Liver (tissue), 9 donors: ENCODE data around the gene MT1A. TPM values are rescaled to one million over a fixed set of nuclear protein-coding genes. Genes with fewer than 3 reads are reported as not detected.

Experiments
- DNase-seq: peaks from one replicate; pipeline ENCODE4 v3.0.0-alpha.2; 2017; ENCODE audit warnings: low spot score
- H3K27ac ChIP-seq, 2 donors: one replicate each; pipeline ENCODE4 v1.7.0; 2013; ENCODE audit warnings: inconsistent platforms in 2 of 2, low read length in 2 of 2, control low read depth in 1 of 2, low read depth in 1 of 2, mild to moderate bottlenecking in 1 of 2
- H3K27me3 ChIP-seq, 4 donors: one replicate each; pipeline versions ENCODE4 v1.6.1 to v1.7.0; 2013; ENCODE audit warnings: low read length in 3 of 4, inconsistent platforms in 1 of 4, mild to moderate bottlenecking in 1 of 4, moderate library complexity in 1 of 4; ENCODE audit not compliant: control insufficient read depth in 4 of 4, insufficient read depth in 4 of 4
- H3K36me3 ChIP-seq, 4 donors: one replicate each; pipeline versions ENCODE4 v1.6.1 to v1.7.0; 2013; ENCODE audit warnings: low read length in 3 of 4, mild to moderate bottlenecking in 3 of 4, low read depth in 1 of 4, moderate library complexity in 1 of 4; ENCODE audit not compliant: control insufficient read depth in 4 of 4, insufficient read depth in 3 of 4
- H3K4me1 ChIP-seq, 4 donors: one replicate each; pipeline versions ENCODE4 v1.6.1 to v1.7.0; 2013; ENCODE audit warnings: low read length in 3 of 4, mild to moderate bottlenecking in 3 of 4, moderate library complexity in 1 of 4; ENCODE audit not compliant: control insufficient read depth in 4 of 4, insufficient read depth in 4 of 4
- H3K4me3 ChIP-seq, 3 donors: one replicate each; pipeline versions ENCODE4 v1.6.1 to v1.7.0; 2013; ENCODE audit warnings: low read length in 3 of 3, control low read depth in 1 of 3, low read depth in 1 of 3, mild to moderate bottlenecking in 1 of 3
- H3K9ac ChIP-seq, 2 donors: one replicate each; pipeline ENCODE4 v1.7.0; 2013; ENCODE audit warnings: low read length in 2 of 2, mild to moderate bottlenecking in 2 of 2, moderate library complexity in 2 of 2, control low read depth in 1 of 2, low read depth in 1 of 2
- H3K9me3 ChIP-seq, 4 donors: one replicate each; pipeline versions ENCODE4 v1.6.1 to v1.7.0; 2013; ENCODE audit warnings: low read length in 3 of 4; ENCODE audit not compliant: control insufficient read depth in 4 of 4
- EGR1 ChIP-seq, 2 donors: IDR thresholded peaks; 2 replicates each; pipeline ENCODE4 v1.6.1; 2016 to 2018; ENCODE audit warnings: antibody characterized with exemption in 2 of 2, low read depth in 2 of 2
- FOXA1 ChIP-seq: IDR thresholded peaks from 2 replicates; pipeline ENCODE4 v1.6.1; 2016; ENCODE audit warnings: antibody characterized with exemption
- FOXA2 ChIP-seq: IDR thresholded peaks from 2 replicates; pipeline ENCODE4 v1.6.1; 2016; ENCODE audit warnings: antibody characterized with exemption
- GABPA ChIP-seq, 2 donors: IDR thresholded peaks in 1 of 2; conservative IDR thresholded peaks in 1 of 2; 2 replicates each; pipeline ENCODE4 v1.6.1; 2016; ENCODE audit warnings: antibody characterized with exemption in 2 of 2, mild to moderate bottlenecking in 1 of 2, moderate library complexity in 1 of 2
- HNF4A ChIP-seq, 2 donors: conservative IDR thresholded peaks; 2 replicates each; pipeline ENCODE4 v1.6.1; 2016; ENCODE audit warnings: antibody characterized with exemption in 2 of 2, mild to moderate bottlenecking in 2 of 2
- HNF4G ChIP-seq: IDR thresholded peaks from 2 replicates; pipeline ENCODE4 v1.6.1; 2016; ENCODE audit warnings: antibody characterized with exemption
- JUND ChIP-seq, 2 donors: IDR thresholded peaks; 2 replicates each; pipeline ENCODE4 v1.6.1; 2016; ENCODE audit warnings: antibody characterized with exemption in 2 of 2
- NR2F2 ChIP-seq: IDR thresholded peaks from 2 replicates; pipeline ENCODE4 v1.6.1; 2016; ENCODE audit warnings: antibody characterized with exemption
- RAD21 ChIP-seq, 2 donors: IDR thresholded peaks; 2 replicates each; pipeline ENCODE4 v1.6.1; 2016; ENCODE audit warnings: antibody characterized with exemption in 2 of 2, mild to moderate bottlenecking in 2 of 2
- RXRA ChIP-seq, 2 donors: IDR thresholded peaks; 2 replicates each; pipeline ENCODE4 v1.6.1; 2017 to 2018; ENCODE audit warnings: antibody characterized with exemption in 2 of 2, mild to moderate bottlenecking in 1 of 2
- SP1 ChIP-seq: IDR thresholded peaks from 2 replicates; pipeline ENCODE4 v1.6.1; 2018; ENCODE audit warnings: antibody characterized with exemption, mild to moderate bottlenecking
- TAF1 ChIP-seq: conservative IDR thresholded peaks from 2 replicates; pipeline ENCODE4 v1.6.1; 2016; ENCODE audit warnings: antibody characterized with exemption, mild to moderate bottlenecking
- YY1 ChIP-seq: IDR thresholded peaks from 2 replicates; pipeline ENCODE4 v1.6.1; 2016; ENCODE audit warnings: antibody characterized with exemption, mild to moderate bottlenecking
- WGBS: extraction: QIAGEN DNeasy Blood & Tissue Kit; methylation state at CpG from one replicate; pipeline ENCODE4 v1.1.7; 2013; 5-methylcytosine and 5-hydroxymethylcytosine counted together
- polyA plus RNA-seq, 2 donors: library from polyadenylated mRNA; stranded (reverse) in 1 of 2; unstranded in 1 of 2; fragments of 200-250 nt in 1 of 2; fragments of >200 nt in 1 of 2; fragmentation: Nextera tagmentation in 1 of 2; extraction: Ambion mirVana in 1 of 2; gene quantifications; one replicate each; pipeline versions ENCODE4 v1.2.1 to v1.2.3, GENCODE V29; 2013 to 2015
- total RNA-seq, 2 donors: library from RNA; depleted of rRNA; stranded (reverse); fragments of >200 nt; gene quantifications; one replicate each; pipeline ENCODE4 v1.2.3, GENCODE V29; 2014
- TF ChIP-seq, protein P1 (sequence below): IDR thresholded peaks from 2 replicates; pipeline ENCODE4 v1.6.1; 2016; ENCODE audit warnings: antibody characterized with exemption
- TF ChIP-seq, protein P2 (sequence below): IDR thresholded peaks from 2 replicates; pipeline ENCODE4 v1.6.1; 2016; ENCODE audit warnings: antibody characterized with exemption
- TF ChIP-seq, protein P3 (sequence below): IDR thresholded peaks from 2 replicates; pipeline ENCODE4 v1.6.1; 2016; ENCODE audit warnings: antibody characterized with exemption, mild to moderate bottlenecking
- TF ChIP-seq, protein P4 (sequence below): IDR thresholded peaks from 2 replicates; pipeline ENCODE4 v1.6.1; 2016; ENCODE audit warnings: antibody characterized with exemption
- TF ChIP-seq, protein P5 (sequence below): fragments of 150-350 bp; IDR thresholded peaks from 2 replicates; pipeline ENCODE4 v1.5.1; 2017; ENCODE audit warnings: improper control_type of control experiment, low read depth, low read length; ENCODE audit not compliant: missing input control
- donor health status: healthy.
- donor health status: healthy.
- donor health status: healthy.
- donor health status: healthy.
- donor health status: healthy.

The MT1A gene
- total and polyA plus RNA-seq, 4 donors, result 10.1 to 511 (median 74.6) TPM

- no peak for TF ChIP-seq FOXA1
- WGBS, result 40% methylated on average over 2 of the region's 2 CpGs
- Histone ChIP-seq H3K4me1 (peaks cover 6 to 37% (median 13%) of the 10 kb centered on the region in 4 donors), H3K27me3 (no peaks in the 10 kb centered on the region), H3K27ac (peak overlapping the region; percentile 98 to 99), H3K4me3 (peak overlapping the region; percentile 41 to 78 (median 46)), H3K36me3 (no peaks in the 10 kb centered on the region), H3K9me3 (no peaks in the 10 kb centered on the region), H3K9ac (peak overlapping the region; percentile 72 to 79)
- DNase-seq, result no peak
These were observed 30.8 kb upstream of the MT1A start for GRCh38 chr16:56607675-56608042.

- H3K36me3 ChIP-seq, result no peaks in the 10 kb centered on the region
- H3K4me3 ChIP-seq, result peak within 1 kb of the TSS; percentile 68 to 90 (median 88)
- no peaks in the 10 kb centered on the region for H3K9me3 ChIP-seq
- TF ChIP-seq JUND (IDR thresholded peaks at IDR 0.05) (peak in 1 of 2 donors; percentile 80), FOXA1 (peak; percentile 41), HNF4G (no peak), GABPA (IDR thresholded peaks at IDR 0.05 in 1 of 2, conservative IDR thresholded peaks at IDR 0.05 in 1 of 2) (peak in 1 of 2 donors; percentile 29), TAF1 (peak; percentile 90), RAD21 (IDR thresholded peaks at IDR 0.05) (peak; percentile 30 to 31), YY1 (peak; percentile 75), EGR1 (IDR thresholded peaks at IDR 0.05; ENCODE audit: low read depth in 2 of 2) (peak in 1 of 2 donors; percentile 62), FOXA2 (peak; percentile 22), RXRA (IDR thresholded peaks at IDR 0.05) (peak; percentile 57 to 85), HNF4A (conservative IDR thresholded peaks at IDR 0.05) (peak; percentile 12 to 37), SP1 (peak; percentile 91), NR2F2 (no peak)
- TF ChIP-seq, protein P1, sequence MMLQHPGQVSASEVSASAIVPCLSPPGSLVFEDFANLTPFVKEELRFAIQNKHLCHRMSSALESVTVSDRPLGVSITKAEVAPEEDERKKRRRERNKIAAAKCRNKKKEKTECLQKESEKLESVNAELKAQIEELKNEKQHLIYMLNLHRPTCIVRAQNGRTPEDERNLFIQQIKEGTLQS, result no peak
- TF ChIP-seq, protein P2, sequence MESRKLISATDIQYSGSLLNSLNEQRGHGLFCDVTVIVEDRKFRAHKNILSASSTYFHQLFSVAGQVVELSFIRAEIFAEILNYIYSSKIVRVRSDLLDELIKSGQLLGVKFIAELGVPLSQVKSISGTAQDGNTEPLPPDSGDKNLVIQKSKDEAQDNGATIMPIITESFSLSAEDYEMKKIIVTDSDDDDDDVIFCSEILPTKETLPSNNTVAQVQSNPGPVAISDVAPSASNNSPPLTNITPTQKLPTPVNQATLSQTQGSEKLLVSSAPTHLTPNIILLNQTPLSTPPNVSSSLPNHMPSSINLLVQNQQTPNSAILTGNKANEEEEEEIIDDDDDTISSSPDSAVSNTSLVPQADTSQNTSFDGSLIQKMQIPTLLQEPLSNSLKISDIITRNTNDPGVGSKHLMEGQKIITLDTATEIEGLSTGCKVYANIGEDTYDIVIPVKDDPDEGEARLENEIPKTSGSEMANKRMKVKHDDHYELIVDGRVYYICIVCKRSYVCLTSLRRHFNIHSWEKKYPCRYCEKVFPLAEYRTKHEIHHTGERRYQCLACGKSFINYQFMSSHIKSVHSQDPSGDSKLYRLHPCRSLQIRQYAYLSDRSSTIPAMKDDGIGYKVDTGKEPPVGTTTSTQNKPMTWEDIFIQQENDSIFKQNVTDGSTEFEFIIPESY, result no peak
- TF ChIP-seq, protein P3, sequence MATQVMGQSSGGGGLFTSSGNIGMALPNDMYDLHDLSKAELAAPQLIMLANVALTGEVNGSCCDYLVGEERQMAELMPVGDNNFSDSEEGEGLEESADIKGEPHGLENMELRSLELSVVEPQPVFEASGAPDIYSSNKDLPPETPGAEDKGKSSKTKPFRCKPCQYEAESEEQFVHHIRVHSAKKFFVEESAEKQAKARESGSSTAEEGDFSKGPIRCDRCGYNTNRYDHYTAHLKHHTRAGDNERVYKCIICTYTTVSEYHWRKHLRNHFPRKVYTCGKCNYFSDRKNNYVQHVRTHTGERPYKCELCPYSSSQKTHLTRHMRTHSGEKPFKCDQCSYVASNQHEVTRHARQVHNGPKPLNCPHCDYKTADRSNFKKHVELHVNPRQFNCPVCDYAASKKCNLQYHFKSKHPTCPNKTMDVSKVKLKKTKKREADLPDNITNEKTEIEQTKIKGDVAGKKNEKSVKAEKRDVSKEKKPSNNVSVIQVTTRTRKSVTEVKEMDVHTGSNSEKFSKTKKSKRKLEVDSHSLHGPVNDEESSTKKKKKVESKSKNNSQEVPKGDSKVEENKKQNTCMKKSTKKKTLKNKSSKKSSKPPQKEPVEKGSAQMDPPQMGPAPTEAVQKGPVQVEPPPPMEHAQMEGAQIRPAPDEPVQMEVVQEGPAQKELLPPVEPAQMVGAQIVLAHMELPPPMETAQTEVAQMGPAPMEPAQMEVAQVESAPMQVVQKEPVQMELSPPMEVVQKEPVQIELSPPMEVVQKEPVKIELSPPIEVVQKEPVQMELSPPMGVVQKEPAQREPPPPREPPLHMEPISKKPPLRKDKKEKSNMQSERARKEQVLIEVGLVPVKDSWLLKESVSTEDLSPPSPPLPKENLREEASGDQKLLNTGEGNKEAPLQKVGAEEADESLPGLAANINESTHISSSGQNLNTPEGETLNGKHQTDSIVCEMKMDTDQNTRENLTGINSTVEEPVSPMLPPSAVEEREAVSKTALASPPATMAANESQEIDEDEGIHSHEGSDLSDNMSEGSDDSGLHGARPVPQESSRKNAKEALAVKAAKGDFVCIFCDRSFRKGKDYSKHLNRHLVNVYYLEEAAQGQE, result peak; percentile 90
- TF ChIP-seq, protein P4, sequence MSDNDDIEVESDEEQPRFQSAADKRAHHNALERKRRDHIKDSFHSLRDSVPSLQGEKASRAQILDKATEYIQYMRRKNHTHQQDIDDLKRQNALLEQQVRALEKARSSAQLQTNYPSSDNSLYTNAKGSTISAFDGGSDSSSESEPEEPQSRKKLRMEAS, result no peak
- TF ChIP-seq, protein P5, sequence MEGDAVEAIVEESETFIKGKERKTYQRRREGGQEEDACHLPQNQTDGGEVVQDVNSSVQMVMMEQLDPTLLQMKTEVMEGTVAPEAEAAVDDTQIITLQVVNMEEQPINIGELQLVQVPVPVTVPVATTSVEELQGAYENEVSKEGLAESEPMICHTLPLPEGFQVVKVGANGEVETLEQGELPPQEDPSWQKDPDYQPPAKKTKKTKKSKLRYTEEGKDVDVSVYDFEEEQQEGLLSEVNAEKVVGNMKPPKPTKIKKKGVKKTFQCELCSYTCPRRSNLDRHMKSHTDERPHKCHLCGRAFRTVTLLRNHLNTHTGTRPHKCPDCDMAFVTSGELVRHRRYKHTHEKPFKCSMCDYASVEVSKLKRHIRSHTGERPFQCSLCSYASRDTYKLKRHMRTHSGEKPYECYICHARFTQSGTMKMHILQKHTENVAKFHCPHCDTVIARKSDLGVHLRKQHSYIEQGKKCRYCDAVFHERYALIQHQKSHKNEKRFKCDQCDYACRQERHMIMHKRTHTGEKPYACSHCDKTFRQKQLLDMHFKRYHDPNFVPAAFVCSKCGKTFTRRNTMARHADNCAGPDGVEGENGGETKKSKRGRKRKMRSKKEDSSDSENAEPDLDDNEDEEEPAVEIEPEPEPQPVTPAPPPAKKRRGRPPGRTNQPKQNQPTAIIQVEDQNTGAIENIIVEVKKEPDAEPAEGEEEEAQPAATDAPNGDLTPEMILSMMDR, result no peak
- peaks cover 6 to 37% (median 13%) of the 10 kb centered on the region in 4 donors for H3K4me1 ChIP-seq
- peak within 1 kb of the TSS; percentile 79 to 98 for H3K9ac ChIP-seq
- no peaks in the 10 kb centered on the region for H3K27me3 ChIP-seq
- peak; percentile 94 for DNase-seq
- H3K27ac ChIP-seq, result peak within 1 kb of the TSS; percentile 98 to 99
- WGBS, result 2% methylated on average over 62 of the region's 62 CpGs
These were observed 30.2 kb upstream of the MT1A start, which contains the start of gene MT2A for GRCh38 chr16:56608043-56608875. Gene MT2A, plus strand, starts transcription at chr16:56608584. Its CDS starts 72 bp downstream, at chr16:56608656.
